Fibroblast of skin of back (primary cell): ENCODE measurements around the gene CSF3.

Source experiments
- DNase-seq: peaks from one replicate; pipeline ENCODE4 v3.0.0-alpha.2; 2013

CSF3 gene

GRCh38 chr17:40024901-40025300, 9.7 kb downstream of the CSF3 start:
- DNase-seq = peak; percentile 60

GRCh38 chr17:40025559-40025958, 10.3 kb downstream of the CSF3 start:
- DNase-seq = no peak

DNA sequence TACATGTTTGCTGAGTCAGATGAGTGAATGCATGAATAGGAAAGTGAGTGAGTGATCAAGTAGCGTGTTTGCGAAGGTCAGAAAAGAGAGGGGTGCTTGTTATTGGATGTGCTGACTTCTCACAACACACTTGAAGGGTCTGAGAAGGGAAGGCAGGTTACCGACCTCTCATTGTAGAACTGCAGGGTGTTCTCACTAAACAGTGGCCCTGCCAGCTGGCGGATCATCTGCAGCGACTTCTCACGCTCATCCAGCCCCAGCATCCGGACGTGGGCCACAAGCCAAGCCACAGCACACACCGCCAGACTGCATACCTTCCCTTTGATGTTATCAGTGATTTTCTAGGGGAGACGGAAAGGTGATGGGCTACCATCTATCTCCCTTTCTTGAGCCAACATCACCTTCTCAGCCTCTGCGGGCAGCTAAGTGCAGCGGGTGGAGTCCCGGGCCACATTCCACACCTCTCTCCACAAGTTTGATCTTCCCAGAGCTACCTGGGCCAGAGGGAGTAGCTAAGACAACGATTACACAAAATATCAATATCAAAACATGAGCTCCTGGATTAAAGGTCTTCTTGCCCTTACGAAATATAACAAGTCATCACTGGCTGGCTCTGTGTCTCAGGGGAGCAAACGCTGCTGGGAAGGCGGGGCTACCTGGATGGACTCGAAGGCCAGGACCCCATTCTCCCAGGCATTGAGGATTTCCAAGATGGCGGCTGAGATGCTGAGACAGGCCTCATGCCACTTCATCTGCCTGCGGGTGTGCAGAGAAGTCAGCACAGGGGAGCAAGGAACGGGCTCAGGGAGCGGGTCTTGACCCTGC, 11.0 kb downstream of the CSF3 start:
- no peak for DNase-seq

- peak; percentile 77 for DNase-seq
Measured at GRCh38 chr17:40026816-40027613, 11.8 kb downstream of the CSF3 start.

GRCh38 chr17:40027614-40028012, 12.4 kb downstream of the CSF3 start:
- DNase-seq = no peak

- no peak for DNase-seq
Measured at GRCh38 chr17:40028595-40028994, 13.4 kb downstream of the CSF3 start.

GRCh38 chr17:40031706-40032105, 16.5 kb downstream of the CSF3 start:
- DNase-seq = no peak

GRCh38 chr17:40032322-40033320, 17.4 kb downstream of the CSF3 start:
- no peak for DNase-seq

GRCh38 chr17:40033339-40033738, 18.1 kb downstream of the CSF3 start:
- DNase-seq = no peak

- no peak for DNase-seq
Measured at GRCh38 chr17:40034426-40035161, 19.4 kb downstream of the CSF3 start.

DNA sequence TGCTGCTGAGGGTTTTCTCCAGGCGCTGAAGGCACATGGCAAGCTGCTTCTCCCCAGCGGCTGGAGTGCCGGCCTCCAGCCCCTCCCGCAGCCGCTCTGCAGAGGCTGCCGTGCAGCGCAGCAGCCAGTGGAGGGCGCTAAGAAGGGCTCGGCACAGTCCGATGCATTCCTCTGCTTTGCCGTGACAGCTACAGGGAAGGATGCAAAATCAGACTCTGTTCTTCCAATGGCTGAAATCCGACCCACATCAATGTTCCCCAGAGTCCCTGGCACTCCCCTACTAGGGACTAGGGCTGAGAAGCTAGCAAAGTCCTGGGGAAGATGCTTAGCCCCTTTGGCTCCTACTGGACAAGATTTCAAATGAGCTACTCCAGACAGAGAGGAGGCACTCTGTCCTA, 19.9 kb downstream of the CSF3 start:
- DNase-seq = peak; percentile 58

DNA sequence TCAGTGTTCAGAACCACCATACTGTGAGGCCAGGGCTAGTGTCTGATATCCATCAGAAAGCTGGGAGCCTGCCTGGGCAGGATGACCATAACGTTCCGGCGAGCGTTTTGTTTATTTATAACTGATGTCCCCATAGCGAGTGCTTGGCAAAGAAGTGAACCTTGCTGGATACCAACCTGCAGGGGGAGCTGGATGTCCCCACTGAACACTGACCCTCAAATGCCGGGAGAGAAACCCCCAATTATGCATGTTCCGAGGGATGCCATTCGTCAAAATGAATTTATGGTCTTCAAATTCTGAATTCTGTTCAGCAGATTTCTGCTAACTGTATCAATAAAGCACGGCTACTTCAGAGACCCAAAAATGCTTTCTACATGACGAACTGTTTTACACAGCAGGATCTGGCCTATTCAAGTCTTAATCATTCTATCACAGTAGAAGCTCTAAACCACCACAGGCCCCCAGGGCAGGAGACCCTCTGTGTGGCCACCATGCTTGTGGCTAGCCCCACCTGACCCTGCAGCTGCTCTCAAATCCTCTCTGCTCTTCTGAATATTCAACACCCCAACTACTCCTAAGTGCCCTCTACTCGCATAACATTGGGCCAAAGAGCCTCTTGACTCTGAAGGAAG, 23.8 kb downstream of the CSF3 start:
- peak; percentile 73 for DNase-seq

GRCh38 chr17:40041196-40041595, 26.0 kb downstream of the CSF3 start:
- no peak for DNase-seq

GRCh38 chr17:40056379-40057015, 41.3 kb downstream of the CSF3 start:
- no peak for DNase-seq

- DNase-seq = no peak
Measured at GRCh38 chr17:40058186-40058784, 43.0 kb downstream of the CSF3 start.

- DNase-seq = no peak
Measured at GRCh38 chr17:40058865-40059264, 43.6 kb downstream of the CSF3 start.

DNA sequence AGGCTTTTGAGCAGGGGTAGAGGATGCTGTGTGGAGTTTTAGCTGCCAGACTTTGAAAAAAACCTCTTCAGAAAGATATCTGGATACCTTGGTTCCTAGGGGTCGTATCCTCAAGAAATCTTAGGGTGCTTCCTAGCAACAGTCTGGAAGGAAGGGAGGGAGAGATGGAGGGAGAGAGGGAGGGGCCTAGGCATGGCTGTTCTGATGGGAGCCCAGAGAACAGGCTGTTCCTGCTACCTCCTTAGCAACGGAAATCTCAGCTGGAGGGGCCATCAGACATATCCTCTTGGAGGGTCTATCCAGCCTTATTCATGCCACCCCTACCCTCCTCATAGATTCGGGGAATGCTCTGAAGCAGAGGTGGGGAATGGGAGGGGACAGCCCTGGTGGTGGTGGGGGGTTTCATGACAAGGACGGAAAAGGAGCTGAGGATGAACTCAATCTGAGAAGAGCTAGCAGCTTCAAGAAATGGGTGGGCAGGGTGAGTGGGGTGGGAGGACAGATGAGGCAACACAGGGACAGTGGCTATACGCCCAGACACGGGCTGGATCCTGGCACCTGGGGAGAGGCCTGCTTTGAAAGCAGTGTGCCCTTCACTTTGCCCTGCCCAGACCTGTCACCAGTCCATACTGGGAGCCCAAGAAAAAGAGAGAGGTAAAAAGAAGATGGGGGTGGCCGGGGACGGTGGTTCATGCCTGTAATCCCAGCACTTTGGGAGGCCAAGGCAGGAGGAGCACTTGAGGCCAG, 44.7 kb downstream of the CSF3 start:
- no peak for DNase-seq

- no peak for DNase-seq
Measured at GRCh38 chr17:40060887-40061608, 45.8 kb downstream of the CSF3 start.

DNA sequence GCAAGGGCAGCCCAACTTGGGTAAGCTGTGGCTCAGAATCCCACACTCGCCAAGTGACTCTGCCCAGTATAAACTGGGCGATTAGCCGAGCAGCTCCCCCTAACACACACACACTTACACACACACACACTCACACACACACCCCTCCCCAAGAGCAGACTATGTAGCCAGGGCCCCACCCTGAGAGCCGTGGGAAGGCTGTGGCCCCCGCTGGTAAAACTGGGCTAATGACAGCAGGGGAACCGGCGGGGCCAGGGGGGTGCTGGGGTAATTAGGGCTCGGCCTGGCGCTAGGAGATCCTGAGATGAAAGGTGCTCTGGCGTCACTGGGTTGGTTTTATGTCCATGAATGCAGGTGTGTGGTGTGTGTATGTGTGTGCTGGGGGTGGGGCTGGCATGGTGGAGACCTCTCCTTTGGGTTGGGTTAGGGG, 46.4 kb downstream of the CSF3 start:
- no peak for DNase-seq
